GM21528 (cell line): ENCODE measurements around the gene GP1BB.
"Not testable (repeated sequence)": the region's sequence is repeated elsewhere in the genome, so short reads cannot be mapped to it uniquely, and the experiment has no call there.

ENCODE experiments used
- ATAC-seq: cut with Tn5 transposase; IDR thresholded peaks from one replicate; pipeline ENCODE4 v1.9.1; 2021; ENCODE audit warnings: mild to moderate bottlenecking, moderate library complexity; ENCODE audit not compliant: unreplicated experiment, low FRiP score

GP1BB gene

GRCh38 chr22:19693581-19693980 is 29.8 kb upstream of the GP1BB start:
- ATAC-seq, result no peak

DNA sequence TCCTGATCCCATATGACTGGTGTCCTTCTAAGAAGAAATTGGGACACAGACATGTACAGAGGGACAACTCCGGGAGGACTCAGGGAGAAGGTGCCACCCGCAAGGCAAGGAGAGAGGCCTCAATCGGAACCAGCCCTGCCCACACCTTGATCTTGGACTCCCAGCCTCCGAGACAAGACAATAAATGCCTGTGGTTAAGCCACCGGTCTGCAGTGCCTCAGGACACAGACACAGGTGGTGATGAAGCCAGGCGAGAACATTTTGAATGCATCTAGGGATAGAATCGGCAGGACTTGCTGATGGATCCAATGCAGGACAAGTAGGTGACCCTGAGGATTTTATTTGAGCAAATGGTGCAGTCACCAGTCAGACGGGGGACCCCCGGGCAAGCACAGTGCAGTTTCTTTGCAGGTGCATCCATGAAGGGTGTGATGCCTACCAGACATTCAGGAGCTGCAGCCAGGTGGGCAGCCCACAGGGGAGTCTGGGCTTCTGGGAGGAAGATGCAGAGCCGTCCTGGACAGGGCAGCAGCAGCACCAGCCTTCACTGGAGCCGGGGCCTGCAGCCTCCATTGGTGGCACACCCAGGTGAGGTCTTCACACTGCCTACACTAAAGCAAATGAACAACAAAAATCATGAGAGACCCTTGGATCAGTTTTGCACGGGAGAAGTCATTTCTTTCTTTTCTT is 29.2 kb upstream of the GP1BB start:
- no peak for ATAC-seq

DNA sequence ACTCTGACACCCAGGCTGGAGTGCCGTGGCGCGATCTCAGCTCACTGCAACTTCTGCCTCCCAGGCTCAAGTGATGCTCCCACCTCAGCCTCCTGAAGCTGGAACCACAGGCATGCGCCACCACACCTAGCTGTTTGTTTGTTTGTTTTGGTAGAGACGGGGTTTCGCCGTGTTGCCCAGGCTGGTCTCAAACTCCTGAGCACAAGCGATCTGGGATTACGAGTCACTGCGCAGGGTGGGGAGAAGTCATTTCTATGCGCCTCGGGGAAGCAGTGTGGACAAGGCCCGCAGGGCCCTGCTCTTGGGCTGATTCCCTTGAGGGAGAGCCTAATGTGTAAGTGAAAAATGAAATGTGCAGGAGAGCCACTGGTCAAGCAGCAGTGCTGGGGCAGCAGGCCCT is 28.6 kb upstream of the GP1BB start:
- ATAC-seq, result no peak

GRCh38 chr22:19696504-19697276 is 26.6 kb upstream of the GP1BB start:
- no peak for ATAC-seq

DNA sequence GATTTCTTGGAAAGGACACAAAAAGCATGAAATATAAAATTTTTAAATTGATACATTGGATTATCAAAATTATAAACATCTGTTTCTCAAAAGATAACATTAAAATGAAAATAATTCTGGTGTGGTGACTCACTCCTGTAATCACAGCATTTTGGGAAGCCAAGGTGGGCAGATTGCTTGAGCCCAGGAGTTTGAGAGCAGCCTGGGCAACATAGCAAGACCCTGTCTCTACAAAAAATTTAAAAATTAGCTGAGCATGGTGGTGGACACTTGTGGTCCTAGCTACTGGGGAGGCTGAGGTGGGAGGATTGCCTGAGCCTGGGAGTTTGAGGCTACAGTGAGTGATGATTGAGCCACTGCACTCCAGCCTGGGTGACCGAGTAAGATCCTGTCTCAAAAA is 25.5 kb upstream of the GP1BB start:
- ATAC-seq, result not testable (repeated sequence)

GRCh38 chr22:19700790-19701419 is 22.4 kb upstream of the GP1BB start:
- ATAC-seq, result no peak

GRCh38 chr22:19701420-19702145 is 21.8 kb upstream of the GP1BB start:
- ATAC-seq, result no peak

DNA sequence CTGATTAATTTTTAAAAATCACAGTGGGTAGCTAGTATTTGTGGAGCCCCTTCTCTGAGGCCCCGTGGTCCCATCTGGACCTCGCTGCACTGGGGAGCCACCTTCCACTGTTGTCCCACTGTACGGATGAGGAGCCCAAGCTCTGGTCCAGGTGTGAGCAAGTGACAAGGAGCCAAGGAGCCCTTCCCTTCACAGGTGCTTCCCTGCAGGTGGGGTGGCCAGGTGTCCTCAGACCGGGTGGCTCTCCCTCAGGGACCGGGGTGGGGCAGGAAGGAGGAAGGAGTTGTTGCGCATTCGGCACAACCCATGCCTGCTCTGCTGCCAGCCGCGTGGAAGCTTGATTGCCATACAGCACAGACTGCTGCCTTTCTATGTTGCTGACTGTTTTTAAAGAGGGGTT is 19.5 kb upstream of the GP1BB start:
- no peak for ATAC-seq

GRCh38 chr22:19704355-19705015 is 18.9 kb upstream of the GP1BB start:
- ATAC-seq, result no peak

GRCh38 chr22:19705181-19705934 is 18.0 kb upstream of the GP1BB start:
- no peak for ATAC-seq

DNA sequence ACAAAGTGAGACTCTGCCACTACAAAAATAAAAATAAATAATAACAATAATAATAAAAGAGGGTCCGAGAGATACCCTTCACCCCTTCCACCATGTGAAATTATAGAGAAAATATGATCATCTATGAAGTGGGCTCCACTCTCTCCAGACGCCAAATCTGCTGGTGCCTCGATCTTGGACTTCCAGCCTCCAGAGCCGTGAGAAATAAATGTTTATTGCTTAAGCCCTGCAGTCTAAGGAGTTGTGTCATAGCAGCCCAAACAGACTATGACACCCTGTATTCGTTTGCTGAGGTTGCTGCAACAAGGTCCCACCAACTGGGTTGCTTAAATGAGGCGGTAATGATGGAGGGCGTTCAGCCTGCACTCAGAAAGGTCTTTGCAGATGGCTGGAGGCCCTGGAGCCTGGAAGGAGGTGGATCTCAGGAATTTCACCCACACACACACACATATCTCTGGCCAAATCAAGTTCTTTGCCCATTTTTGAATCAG is 16.6 kb upstream of the GP1BB start:
- ATAC-seq, result no peak

DNA sequence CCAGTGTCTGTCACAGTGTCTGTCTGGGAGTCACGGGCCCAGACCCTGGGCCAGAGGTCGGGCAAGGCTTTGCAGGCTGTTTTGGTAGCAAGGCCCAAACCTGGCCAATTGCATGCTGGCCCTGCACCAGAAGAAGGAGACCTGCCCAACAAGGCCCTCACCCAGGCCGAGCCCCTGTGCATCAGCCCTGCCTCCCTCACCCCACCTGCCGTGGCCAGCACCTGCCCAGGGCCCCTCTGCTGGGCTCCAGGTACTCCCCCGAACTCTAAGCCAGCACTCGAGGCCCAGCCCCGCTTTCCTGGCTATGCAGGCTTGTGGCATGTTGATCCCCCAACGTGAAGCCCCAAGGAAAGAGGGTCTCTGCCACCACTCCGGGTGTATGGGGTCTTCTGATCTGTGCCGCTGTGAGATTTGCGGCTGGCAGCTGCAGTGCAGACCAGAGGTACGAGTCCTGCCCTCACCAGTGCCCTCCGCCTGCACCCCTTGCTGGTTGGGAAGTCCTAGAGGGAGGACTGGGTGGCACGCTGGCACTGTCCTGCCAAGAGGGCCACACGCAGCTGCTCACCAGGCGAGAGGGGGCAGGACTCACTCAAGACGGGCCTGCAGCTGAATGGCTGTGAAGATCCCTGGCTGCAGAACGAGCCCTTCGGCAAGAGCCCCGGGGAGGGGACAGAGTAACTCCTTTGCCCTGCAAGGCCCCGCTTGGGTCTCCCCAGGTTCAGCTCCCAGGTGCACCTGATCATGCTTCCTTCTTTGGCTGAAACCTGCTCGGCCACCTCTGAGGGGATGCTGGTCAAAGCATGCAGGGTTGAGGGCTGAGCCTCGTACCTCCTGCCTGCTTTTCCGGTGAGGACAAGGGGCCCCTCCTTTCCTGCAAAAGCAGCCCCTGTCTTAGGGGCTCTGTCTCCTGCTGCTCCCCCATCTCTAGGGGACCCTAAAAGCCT is 15.7 kb upstream of the GP1BB start:
- no peak for ATAC-seq

- no peak for ATAC-seq
These were observed 14.9 kb upstream of the GP1BB start for GRCh38 chr22:19708321-19709011.

GRCh38 chr22:19709063-19709769 is 14.1 kb upstream of the GP1BB start:
- ATAC-seq, result no peak

GRCh38 chr22:19710020-19710768 is 13.1 kb upstream of the GP1BB start:
- ATAC-seq, result no peak

DNA sequence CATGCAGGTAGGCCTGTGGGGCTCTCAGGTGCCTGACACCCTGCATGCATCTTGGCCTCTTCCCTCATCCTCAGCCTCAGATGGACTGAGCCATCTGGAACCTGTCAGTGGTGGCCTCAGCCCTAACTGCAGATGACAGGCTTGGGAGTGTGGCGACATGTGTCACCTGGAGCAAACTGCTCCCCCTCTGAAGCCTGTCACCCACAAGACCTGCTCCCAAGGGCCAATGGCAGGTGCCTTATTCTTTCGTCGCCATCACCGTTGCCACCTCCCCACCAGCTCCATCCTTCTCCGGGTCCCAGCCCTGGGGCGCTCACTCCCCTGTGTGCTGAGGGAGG is 12.6 kb upstream of the GP1BB start:
- ATAC-seq, result no peak

DNA sequence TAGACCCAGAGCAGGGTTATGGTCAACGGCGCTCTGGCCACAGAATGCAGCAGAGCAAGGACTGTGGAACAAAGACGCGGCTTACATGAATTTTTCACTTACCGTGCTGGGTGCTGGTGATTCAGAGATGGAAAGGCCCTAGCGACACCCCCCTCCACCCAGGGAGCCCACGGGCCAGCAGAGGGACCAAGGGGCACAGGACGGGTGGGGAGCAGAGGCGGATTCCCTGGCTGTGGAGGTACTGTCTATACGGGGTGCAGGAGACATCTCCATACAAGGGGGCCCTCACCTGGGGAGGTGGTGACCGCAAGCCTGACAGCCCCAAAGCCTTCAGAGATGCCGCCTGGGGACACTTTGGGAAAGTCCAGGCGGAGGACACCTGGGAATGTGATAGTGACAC is 10.1 kb upstream of the GP1BB start:
- no peak for ATAC-seq
